ENCODE results near the gene ACTN1.

The ACTN1 gene

DNA sequence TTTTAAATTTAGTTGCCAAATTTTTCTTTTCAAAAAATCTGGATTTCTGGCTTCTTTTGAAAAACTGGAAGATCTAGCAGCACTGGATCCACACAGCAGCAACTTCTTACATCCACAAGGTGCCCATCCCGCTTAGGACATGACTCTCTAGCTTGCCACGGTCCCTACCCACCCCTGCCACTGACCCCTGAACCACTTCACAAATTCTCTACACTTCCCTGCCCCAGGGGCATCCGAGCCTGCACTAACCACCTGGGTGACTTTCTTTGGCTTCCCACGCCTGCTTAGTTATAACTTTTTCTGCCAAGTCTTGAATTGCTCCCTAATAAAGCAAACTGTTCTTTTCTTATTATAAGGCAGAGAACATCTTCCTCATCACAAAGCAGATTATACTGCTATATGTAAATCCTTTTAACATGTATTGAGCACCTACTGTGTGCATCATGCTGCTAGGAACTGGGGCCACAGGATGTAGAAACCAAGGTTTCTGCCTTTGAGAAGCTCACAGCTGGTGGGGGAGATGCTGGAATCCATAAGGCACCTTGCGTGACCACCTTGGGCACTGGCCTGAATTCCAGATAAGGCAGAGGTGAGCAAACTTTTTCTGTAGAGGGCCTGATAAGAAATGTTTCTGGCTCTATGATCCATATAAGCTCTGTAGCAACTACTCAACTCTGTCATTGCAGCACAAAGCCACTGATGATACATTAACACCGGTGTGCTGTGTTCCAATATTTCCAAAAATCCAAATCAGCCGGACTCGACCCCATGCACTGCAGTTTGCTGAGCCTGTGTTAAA lies 59.8 kb downstream of the ACTN1 start:
- POLR2A ChIA-PET: no interaction called here
- CTCF ChIA-PET: interaction anchor here (1.3 kb wide), 1 partner anchor 8 kb away, joined by 4 read pairs; no protein-coding TSS in a partner anchor
- no peak for DNase-seq (ENCODE audit: extremely low spot score)
- TF ChIP-seq, protein P1, sequence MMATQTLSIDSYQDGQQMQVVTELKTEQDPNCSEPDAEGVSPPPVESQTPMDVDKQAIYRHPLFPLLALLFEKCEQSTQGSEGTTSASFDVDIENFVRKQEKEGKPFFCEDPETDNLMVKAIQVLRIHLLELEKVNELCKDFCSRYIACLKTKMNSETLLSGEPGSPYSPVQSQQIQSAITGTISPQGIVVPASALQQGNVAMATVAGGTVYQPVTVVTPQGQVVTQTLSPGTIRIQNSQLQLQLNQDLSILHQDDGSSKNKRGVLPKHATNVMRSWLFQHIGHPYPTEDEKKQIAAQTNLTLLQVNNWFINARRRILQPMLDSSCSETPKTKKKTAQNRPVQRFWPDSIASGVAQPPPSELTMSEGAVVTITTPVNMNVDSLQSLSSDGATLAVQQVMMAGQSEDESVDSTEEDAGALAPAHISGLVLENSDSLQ (IDR thresholded peaks at IDR 0.05): no peak
- TF ChIP-seq ZNF384 (IDR thresholded peaks at IDR 0.05): no peak
- no peak for TF ChIP-seq NFRKB (IDR thresholded peaks at IDR 0.05)
- no peak for TF ChIP-seq TARDBP (IDR thresholded peaks at IDR 0.05)
- no peak for TF ChIP-seq ELF4 (IDR thresholded peaks at IDR 0.05)
- TF ChIP-seq L3MBTL2 (conservative IDR thresholded peaks at IDR 0.05): no peak
- TF ChIP-seq LEF1 (IDR thresholded peaks at IDR 0.05; ENCODE audit: borderline replicate concordance): no peak
- TF ChIP-seq FOXA1 (IDR thresholded peaks at IDR 0.05): no peak
- TF ChIP-seq CTBP1 (IDR thresholded peaks at IDR 0.05; ENCODE audit: borderline replicate concordance): no peak
- TF ChIP-seq ARNT (IDR thresholded peaks at IDR 0.05): no peak
- TF ChIP-seq FOXK2 (IDR thresholded peaks at IDR 0.05): no peak
- no peak for TF ChIP-seq HDGF (IDR thresholded peaks at IDR 0.05; ENCODE audit: borderline replicate concordance)
- no peak for TF ChIP-seq FOXM1 (IDR thresholded peaks at IDR 0.05; ENCODE audit: borderline replicate concordance)
- TF ChIP-seq SP1 (IDR thresholded peaks at IDR 0.05): no peak
- no peak for TF ChIP-seq SUZ12 (IDR thresholded peaks at IDR 0.05)
- no peak for TF ChIP-seq BHLHE40 (IDR thresholded peaks at IDR 0.05; ENCODE audit: borderline replicate concordance)

DNA sequence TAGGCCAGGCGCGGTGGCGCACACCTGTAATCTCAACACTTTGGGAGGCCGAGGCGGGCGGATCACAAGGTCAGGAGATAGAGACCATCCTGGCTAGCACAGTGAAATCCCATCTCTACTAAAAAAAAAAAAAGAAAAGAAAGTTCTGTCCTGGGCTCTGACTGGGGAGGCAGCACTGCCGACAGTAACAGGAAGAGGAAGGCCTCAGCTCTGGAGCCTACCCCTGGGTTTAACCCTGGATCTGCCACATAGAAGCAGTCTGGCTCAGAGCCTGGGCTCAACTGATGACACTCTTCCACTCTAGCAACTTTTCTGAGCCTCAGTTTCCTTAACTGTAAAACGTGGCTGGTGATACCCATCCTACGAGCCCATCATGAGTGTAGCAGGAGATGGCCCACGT lies 60.5 kb downstream of the ACTN1 start:
- POLR2A ChIA-PET: no interaction called here
- no peak for DNase-seq (ENCODE audit: extremely low spot score)
- TF ChIP-seq SUZ12 (IDR thresholded peaks at IDR 0.05) (no peak), SP1 (IDR thresholded peaks at IDR 0.05) (no peak), ELF4 (IDR thresholded peaks at IDR 0.05) (no peak), LEF1 (IDR thresholded peaks at IDR 0.05; ENCODE audit: borderline replicate concordance) (no peak), L3MBTL2 (conservative IDR thresholded peaks at IDR 0.05) (no peak), ZNF384 (IDR thresholded peaks at IDR 0.05) (no peak), HDGF (IDR thresholded peaks at IDR 0.05; ENCODE audit: borderline replicate concordance) (no peak), ARNT (IDR thresholded peaks at IDR 0.05) (no peak), FOXA1 (IDR thresholded peaks at IDR 0.05) (no peak), FOXM1 (IDR thresholded peaks at IDR 0.05; ENCODE audit: borderline replicate concordance) (no peak), TARDBP (IDR thresholded peaks at IDR 0.05) (no peak), CTBP1 (IDR thresholded peaks at IDR 0.05; ENCODE audit: borderline replicate concordance) (no peak), FOXK2 (IDR thresholded peaks at IDR 0.05) (no peak)
- TF ChIP-seq, protein P1 (IDR thresholded peaks at IDR 0.05): no peak
- CTCF ChIA-PET: no interaction called here

DNA sequence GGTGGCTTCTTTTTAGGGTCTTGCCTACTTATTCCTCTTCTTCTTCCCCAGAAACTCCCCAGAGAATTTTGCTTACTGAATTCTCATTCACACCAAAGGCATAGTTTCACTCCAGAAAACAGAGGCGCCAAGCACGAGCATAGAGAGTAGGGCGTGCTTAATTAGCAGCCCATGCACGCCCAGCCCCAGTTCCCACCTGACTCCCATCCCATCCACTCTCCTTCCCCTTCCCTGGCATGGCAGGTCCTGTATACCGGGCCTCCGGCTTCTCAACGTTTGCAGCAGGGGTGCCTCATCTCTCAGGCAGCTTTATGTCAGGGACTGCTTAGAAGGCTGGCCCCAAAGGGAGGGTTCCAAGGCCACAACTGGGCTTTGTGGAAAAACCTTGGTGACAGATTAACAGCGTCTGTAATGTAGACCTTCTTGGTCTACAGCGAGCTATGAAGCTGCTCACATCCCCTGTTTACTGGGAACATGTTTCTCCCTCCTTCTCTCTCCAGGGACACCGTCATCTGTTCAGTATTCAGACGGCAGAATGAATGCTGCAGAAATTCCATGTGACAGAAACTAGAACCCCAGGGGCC lies 62.7 kb downstream of the ACTN1 start:
- TF ChIP-seq LEF1 (IDR thresholded peaks at IDR 0.05; ENCODE audit: borderline replicate concordance) (no peak), BHLHE40 (IDR thresholded peaks at IDR 0.05; ENCODE audit: borderline replicate concordance) (no peak), ZNF384 (IDR thresholded peaks at IDR 0.05) (no peak), NFRKB (IDR thresholded peaks at IDR 0.05) (no peak), L3MBTL2 (conservative IDR thresholded peaks at IDR 0.05) (no peak), ELF4 (IDR thresholded peaks at IDR 0.05) (no peak), FOXK2 (IDR thresholded peaks at IDR 0.05) (no peak), SP1 (IDR thresholded peaks at IDR 0.05) (no peak), HDGF (IDR thresholded peaks at IDR 0.05; ENCODE audit: borderline replicate concordance) (no peak), ARNT (IDR thresholded peaks at IDR 0.05) (no peak), FOXM1 (IDR thresholded peaks at IDR 0.05; ENCODE audit: borderline replicate concordance) (no peak), SUZ12 (IDR thresholded peaks at IDR 0.05) (no peak), TARDBP (IDR thresholded peaks at IDR 0.05) (no peak), FOXA1 (IDR thresholded peaks at IDR 0.05) (no peak), CTBP1 (IDR thresholded peaks at IDR 0.05; ENCODE audit: borderline replicate concordance) (no peak)
- TF ChIP-seq, protein P1 (IDR thresholded peaks at IDR 0.05): no peak
- DNase-seq (ENCODE audit: extremely low spot score): no peak
- POLR2A ChIA-PET: interaction anchor here (0.7 kb wide), 1 partner anchor 204 kb away, joined by 5 read pairs; no protein-coding TSS in a partner anchor
- CTCF ChIA-PET: no interaction called here

DNA sequence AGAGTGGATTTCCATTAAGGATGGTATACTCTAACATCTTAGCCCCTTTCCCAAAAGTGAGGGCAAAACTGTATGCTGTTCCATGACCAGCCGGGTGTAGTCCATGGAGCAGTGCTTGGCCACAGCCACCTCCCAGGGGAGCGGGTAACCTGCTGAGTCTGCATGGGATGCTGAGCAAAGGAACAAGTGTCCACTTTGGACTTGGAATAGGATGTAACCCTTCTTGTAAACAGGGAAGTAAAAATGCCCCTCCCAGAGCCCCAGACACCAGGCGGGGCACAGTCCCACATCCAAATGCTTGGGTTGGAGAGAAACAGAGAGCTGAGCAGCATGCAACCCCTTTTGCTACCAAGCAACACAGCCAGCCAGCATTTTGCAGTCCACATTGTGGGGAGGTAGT lies 65.6 kb downstream of the ACTN1 start:
- POLR2A ChIA-PET: interaction anchor here (1.3 kb wide), 1 partner anchor 8 kb away, joined by 3 read pairs; no protein-coding TSS in a partner anchor
- CTCF ChIA-PET: interaction anchor here (0.6 to 1.2 kb wide), 3 partner anchors 10 to 1537 kb away, joined by 3 to 4 read pairs (median 3); no protein-coding TSS in a partner anchor
- no peak for DNase-seq (ENCODE audit: extremely low spot score)
- no peak for TF ChIP-seq LEF1 (IDR thresholded peaks at IDR 0.05; ENCODE audit: borderline replicate concordance)
- TF ChIP-seq NFRKB (IDR thresholded peaks at IDR 0.05): no peak
- TF ChIP-seq ELF4 (IDR thresholded peaks at IDR 0.05): no peak
- TF ChIP-seq, protein P1 (IDR thresholded peaks at IDR 0.05): no peak
- TF ChIP-seq TARDBP (IDR thresholded peaks at IDR 0.05): no peak
- no peak for TF ChIP-seq FOXA1 (IDR thresholded peaks at IDR 0.05)
- no peak for TF ChIP-seq L3MBTL2 (conservative IDR thresholded peaks at IDR 0.05)
- no peak for TF ChIP-seq CTBP1 (IDR thresholded peaks at IDR 0.05; ENCODE audit: borderline replicate concordance)
- no peak for TF ChIP-seq ZNF384 (IDR thresholded peaks at IDR 0.05)
- no peak for TF ChIP-seq SUZ12 (IDR thresholded peaks at IDR 0.05)
- TF ChIP-seq FOXM1 (IDR thresholded peaks at IDR 0.05; ENCODE audit: borderline replicate concordance): no peak
- TF ChIP-seq SP1 (IDR thresholded peaks at IDR 0.05): no peak
- TF ChIP-seq BHLHE40 (IDR thresholded peaks at IDR 0.05; ENCODE audit: borderline replicate concordance): no peak
- TF ChIP-seq HDGF (IDR thresholded peaks at IDR 0.05; ENCODE audit: borderline replicate concordance): no peak
- TF ChIP-seq FOXK2 (IDR thresholded peaks at IDR 0.05): no peak
- TF ChIP-seq ARNT (IDR thresholded peaks at IDR 0.05): no peak
